ENCODE results near the gene TPCN2.
"Not testable (repeated sequence)": the region's sequence is repeated elsewhere in the genome, so short reads cannot be mapped to it uniquely, and the experiment has no call there.

The TPCN2 gene

GRCh38 chr11:69145050-69145380, 96.3 kb downstream of the TPCN2 start:
- TF ChIP-seq TAF1 (IDR thresholded peaks at IDR 0.05; ENCODE audit: borderline replicate concordance, low read depth, low read length) (no peak), POLR2AphosphoS5 (IDR thresholded peaks at IDR 0.05; ENCODE audit: low read depth, low read length) (no peak)
- DNase-seq (ENCODE audit: insufficient read length), result no peak
- peak; percentile 33 for FAIRE-seq

GRCh38 chr11:69148377-69148762, 99.6 kb downstream of the TPCN2 start:
- TF ChIP-seq POLR2AphosphoS5 (IDR thresholded peaks at IDR 0.05; ENCODE audit: low read depth, low read length), result no peak
- TF ChIP-seq TAF1 (IDR thresholded peaks at IDR 0.05; ENCODE audit: borderline replicate concordance, low read depth, low read length), result no peak
- no peak for TF ChIP-seq POLR2A (IDR thresholded peaks at IDR 0.05; ENCODE audit: low read depth, low read length)
- FAIRE-seq (no peak), DNase-seq (ENCODE audit: insufficient read length) (no peak)

- no peak for FAIRE-seq
- DNase-seq (ENCODE audit: insufficient read length), result no peak
- TF ChIP-seq POLR2AphosphoS5 (IDR thresholded peaks at IDR 0.05; ENCODE audit: low read depth, low read length), result no peak
- no peak for TF ChIP-seq TAF1 (IDR thresholded peaks at IDR 0.05; ENCODE audit: borderline replicate concordance, low read depth, low read length)
- no peak for TF ChIP-seq POLR2A (IDR thresholded peaks at IDR 0.05; ENCODE audit: low read depth, low read length)
Observed at GRCh38 chr11:69148806-69149205, 100.1 kb downstream of the TPCN2 start.

GRCh38 chr11:69149338-69150045, 100.8 kb downstream of the TPCN2 start:
- FAIRE-seq; DNase-seq (ENCODE audit: insufficient read length): not testable (repeated sequence)

- FAIRE-seq, result no peak
- no peak for DNase-seq (ENCODE audit: insufficient read length)
- no peak for TF ChIP-seq POLR2A (IDR thresholded peaks at IDR 0.05; ENCODE audit: low read depth, low read length)
- no peak for TF ChIP-seq TAF1 (IDR thresholded peaks at IDR 0.05; ENCODE audit: borderline replicate concordance, low read depth, low read length)
- TF ChIP-seq POLR2AphosphoS5 (IDR thresholded peaks at IDR 0.05; ENCODE audit: low read depth, low read length), result no peak
Observed at GRCh38 chr11:69150175-69150574, 101.4 kb downstream of the TPCN2 start.

- FAIRE-seq (no peak), DNase-seq (ENCODE audit: insufficient read length) (no peak)
- no peak for TF ChIP-seq POLR2A (IDR thresholded peaks at IDR 0.05; ENCODE audit: low read depth, low read length)
- no peak for TF ChIP-seq TAF1 (IDR thresholded peaks at IDR 0.05; ENCODE audit: borderline replicate concordance, low read depth, low read length)
- TF ChIP-seq POLR2AphosphoS5 (IDR thresholded peaks at IDR 0.05; ENCODE audit: low read depth, low read length), result no peak
Observed at GRCh38 chr11:69151836-69152235, 103.1 kb downstream of the TPCN2 start.

- DNase-seq (ENCODE audit: insufficient read length), result no peak
- FAIRE-seq, result no peak
- TF ChIP-seq POLR2AphosphoS5 (IDR thresholded peaks at IDR 0.05; ENCODE audit: low read depth, low read length) (no peak), POLR2A (IDR thresholded peaks at IDR 0.05; ENCODE audit: low read depth, low read length) (no peak)
Observed at GRCh38 chr11:69152733-69153421, 104.1 kb downstream of the TPCN2 start.

GRCh38 chr11:69153661-69154060, 104.9 kb downstream of the TPCN2 start:
- DNase-seq (ENCODE audit: insufficient read length), result no peak
- TF ChIP-seq POLR2A (IDR thresholded peaks at IDR 0.05; ENCODE audit: low read depth, low read length) (no peak), POLR2AphosphoS5 (IDR thresholded peaks at IDR 0.05; ENCODE audit: low read depth, low read length) (no peak), TAF1 (IDR thresholded peaks at IDR 0.05; ENCODE audit: borderline replicate concordance, low read depth, low read length) (no peak)
- peak; percentile 64 for FAIRE-seq

- no peak for TF ChIP-seq POLR2AphosphoS5 (IDR thresholded peaks at IDR 0.05; ENCODE audit: low read depth, low read length)
- no peak for TF ChIP-seq TAF1 (IDR thresholded peaks at IDR 0.05; ENCODE audit: borderline replicate concordance, low read depth, low read length)
- no peak for TF ChIP-seq POLR2A (IDR thresholded peaks at IDR 0.05; ENCODE audit: low read depth, low read length)
- DNase-seq (ENCODE audit: insufficient read length) (no peak), FAIRE-seq (peak; percentile 54)
Observed at GRCh38 chr11:69154211-69154913, 105.6 kb downstream of the TPCN2 start.

- no peak for FAIRE-seq
- DNase-seq (ENCODE audit: insufficient read length), result no peak
- TF ChIP-seq POLR2AphosphoS5 (IDR thresholded peaks at IDR 0.05; ENCODE audit: low read depth, low read length), result no peak
- no peak for TF ChIP-seq TAF1 (IDR thresholded peaks at IDR 0.05; ENCODE audit: borderline replicate concordance, low read depth, low read length)
- TF ChIP-seq POLR2A (IDR thresholded peaks at IDR 0.05; ENCODE audit: low read depth, low read length), result no peak
Observed at GRCh38 chr11:69154938-69155301, 106.2 kb downstream of the TPCN2 start.

GRCh38 chr11:69155302-69156234, 106.8 kb downstream of the TPCN2 start, which contains the start of gene SMIM38:
SMIM38 (plus strand) TSS chr11:69155935; CDS start chr11:69157847, 1,912 bp downstream.
- FAIRE-seq (no peak), DNase-seq (ENCODE audit: insufficient read length) (peak; percentile 44)
- peak; percentile 79 for TF ChIP-seq POLR2AphosphoS5 (IDR thresholded peaks at IDR 0.05; ENCODE audit: low read depth, low read length)
- TF ChIP-seq TAF1 (IDR thresholded peaks at IDR 0.05; ENCODE audit: borderline replicate concordance, low read depth, low read length), result no peak; the same call in 1 of the 2 replicates
- TF ChIP-seq POLR2A (IDR thresholded peaks at IDR 0.05; ENCODE audit: low read depth, low read length), result peak; percentile 69
